ENCODE results near the gene EPB41L1.

Gene EPB41L1

DNA sequence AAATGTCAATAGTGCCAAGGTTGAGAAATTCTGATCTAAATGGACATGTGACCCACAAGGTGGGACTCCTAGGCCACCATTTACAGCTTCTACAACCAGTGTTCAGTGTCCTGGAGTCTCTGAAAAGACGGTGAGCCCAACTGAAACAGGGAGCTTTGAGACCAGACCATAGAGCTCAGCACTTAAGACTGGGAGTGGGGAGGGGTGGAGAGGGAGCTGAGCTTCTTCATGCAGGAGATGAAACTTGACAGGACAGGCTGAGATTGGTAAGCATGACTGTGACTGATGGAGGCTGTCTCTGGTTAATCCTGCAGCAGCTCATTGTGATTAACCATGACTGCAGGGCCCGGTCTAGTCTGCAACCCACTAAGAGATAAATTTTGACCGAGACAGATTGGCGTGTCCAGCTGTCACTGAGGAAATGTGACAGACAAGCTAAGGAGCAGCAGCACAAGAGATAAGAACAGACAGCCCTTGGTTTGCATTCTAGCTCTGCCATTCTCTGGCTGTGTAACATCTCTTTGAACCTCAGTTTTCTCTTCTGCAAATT lies 80.3 kb downstream of the EPB41L1 start:
- DNase-seq = no peak

DNA sequence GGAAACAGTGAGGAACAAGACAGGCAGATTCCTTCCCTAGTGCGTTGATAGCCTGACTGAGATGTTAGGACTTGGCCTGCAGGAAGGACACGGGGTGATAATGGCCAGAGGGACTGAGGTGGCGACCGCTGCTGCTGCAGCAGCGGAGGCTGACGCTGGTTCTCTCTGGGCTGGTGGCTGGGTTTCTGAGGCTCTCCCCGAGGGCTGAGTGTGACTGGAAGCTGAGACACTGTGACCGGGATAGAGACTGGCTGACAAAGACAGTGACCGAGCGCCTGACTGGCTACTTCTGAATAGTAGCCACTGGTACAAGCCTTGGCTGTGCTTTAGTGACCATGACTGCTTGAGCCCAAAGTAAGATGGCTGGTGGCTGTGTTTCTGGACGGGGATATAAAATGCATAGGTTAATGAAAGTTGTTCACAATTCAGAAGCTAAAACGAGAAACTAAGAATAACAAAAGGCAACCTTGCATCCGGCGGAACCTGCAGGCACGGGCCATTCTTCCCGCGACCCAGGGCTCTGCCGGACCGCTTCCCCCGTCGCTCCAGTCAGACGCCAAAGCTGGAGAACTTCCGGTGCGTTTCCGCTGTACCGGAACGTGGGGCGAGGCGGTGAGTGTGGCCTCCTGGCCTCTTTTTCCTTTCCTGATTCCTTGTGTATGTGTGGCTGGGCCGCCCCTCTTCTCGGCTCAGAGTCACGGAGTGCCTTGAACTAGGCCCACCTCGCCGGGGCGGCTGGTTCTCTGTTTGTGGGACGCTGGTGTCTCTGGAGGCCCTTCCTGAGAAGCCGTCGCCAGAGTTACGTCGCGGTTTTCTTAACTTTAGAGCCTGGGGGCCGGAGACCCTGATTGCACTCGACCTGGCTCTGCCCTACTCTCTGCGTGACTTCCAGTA lies 81.6 kb downstream of the EPB41L1 start, which contains the start of gene AAR2:
AAR2 (plus strand) TSS at position 587 of the 894 bp plus-strand sequence. CDS start 3,391 bp downstream, outside the sequence.
- DNase-seq = peak; percentile 66 to 68

DNA sequence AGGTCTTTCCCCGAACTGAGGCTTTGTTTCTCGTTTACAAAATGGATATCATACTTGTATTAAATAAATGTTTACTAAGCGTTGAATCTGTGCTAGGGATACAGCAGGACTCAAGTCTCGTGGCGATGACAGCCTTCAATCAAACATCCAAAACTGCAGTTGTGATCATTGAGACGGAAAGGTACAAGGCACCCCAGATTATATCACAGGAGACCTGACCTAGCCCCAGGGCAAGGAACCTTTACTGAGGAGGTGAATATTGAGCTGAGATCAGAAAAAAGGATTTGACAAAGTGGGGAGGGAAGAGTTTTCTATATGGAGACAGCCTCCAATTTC lies 82.2 kb downstream of the EPB41L1 start:
- no peak for DNase-seq

DNA sequence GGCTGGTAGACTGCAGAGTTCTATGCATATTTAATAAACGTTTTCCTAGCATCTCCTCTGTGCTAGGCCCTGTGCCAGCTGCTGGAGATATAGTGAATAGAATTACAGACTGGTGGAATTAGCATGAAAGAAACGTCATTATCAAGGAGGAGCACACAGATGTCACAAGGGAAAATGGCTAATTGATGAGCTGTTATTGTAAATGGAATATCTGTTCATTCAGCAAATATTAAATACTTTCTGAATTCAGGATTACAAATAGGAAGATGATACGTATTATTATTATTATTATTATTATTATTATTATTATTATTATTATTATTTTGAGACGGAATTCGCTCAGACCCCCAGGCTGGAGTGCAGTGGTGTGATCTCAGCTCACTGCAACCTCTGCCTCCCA lies 82.9 kb downstream of the EPB41L1 start:
- DNase-seq = no peak

DNA sequence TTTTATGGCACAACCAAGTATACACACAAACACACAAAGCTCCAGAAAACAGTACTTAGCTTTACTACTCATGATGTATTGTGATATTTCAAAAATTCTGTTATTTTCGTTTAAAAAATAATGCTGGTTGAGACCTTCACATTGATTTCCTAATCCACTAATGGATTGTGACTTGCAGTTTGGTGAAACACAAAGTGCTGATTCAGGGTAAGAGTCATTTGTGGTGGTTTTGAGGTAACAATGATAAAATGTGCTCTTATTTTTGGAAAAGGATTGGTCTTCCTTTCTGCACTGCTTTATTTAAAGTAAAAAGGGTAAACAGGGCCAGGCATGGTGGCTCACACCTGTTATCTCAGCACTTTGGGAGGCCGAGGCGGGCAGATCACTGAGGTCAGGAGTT lies 83.6 kb downstream of the EPB41L1 start:
- no peak for DNase-seq

DNA sequence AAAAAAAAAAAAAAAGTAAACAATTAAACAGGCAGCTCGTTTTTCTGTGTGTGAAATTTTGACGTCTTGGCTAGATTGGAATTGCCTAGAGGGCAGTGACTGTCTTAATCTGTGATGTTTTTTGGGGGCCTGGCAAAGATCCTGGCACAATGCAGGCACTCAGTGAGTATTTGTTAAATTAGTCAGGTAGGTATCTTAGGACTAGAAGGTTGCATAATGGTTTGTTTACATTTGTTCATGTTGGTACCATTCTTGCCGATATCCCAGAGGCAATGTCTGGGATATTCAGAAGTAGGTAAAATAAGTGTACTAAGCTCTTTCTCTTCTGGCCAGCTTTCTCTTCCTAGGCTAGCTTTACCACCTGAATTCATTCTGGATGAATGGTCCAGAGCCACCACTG lies 84.2 kb downstream of the EPB41L1 start:
- DNase-seq = no peak

DNA sequence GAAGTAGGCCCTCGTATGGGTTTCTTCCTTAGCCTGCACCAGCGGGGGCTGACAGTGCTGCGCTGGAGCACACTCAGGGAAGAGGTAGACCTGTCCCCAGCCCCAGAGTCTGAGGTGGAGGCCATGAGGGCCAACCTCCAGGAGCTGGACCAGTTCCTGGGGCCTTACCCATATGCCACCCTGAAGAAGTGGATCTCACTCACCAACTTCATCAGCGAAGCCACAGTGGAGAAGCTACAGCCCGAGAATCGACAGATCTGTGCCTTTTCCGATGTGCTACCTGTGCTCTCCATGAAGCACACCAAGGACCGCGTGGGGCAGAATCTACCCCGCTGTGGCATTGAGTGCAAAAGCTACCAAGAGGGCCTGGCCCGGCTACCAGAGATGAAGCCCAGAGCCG lies 85.5 kb downstream of the EPB41L1 start:
- DNase-seq = no peak

DNA sequence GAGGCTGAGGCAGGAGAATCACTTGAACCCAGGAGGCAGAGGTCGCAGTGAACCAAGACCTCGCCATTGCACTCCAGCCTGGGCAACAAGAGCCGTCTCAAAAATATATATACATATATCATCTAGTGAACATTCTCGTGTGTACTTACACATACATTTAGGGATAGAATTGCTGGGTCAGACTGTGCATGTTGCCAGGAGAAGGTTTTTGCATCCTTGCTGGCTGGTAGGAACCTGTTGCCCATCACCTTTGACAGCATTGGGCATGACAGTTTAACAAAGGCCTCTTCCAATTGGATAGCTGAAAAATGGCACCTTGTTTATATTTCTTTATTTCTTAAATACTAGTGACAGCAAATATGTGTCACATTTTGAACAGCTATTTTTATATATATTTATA lies 87.1 kb downstream of the EPB41L1 start:
- no peak for DNase-seq

DNA sequence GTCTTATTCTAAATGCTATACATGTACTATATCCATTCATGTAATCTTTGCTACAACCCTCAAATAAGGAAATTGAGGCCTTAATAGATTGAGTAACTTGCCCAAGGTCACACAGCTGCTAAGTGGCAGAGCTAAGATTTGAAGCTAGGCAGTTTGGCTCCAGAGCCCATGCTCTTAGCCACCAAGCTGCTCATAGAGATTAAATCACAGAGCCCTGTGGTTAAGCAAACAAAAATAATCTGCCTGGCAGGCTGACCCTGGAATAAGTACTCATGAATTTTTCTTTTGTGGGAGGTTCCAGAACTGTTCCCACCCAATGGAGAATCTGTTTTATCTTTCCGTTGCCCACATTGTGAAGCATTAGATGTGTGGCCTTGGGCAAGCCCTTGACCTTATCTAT lies 89.2 kb downstream of the EPB41L1 start:
- no peak for DNase-seq

DNA sequence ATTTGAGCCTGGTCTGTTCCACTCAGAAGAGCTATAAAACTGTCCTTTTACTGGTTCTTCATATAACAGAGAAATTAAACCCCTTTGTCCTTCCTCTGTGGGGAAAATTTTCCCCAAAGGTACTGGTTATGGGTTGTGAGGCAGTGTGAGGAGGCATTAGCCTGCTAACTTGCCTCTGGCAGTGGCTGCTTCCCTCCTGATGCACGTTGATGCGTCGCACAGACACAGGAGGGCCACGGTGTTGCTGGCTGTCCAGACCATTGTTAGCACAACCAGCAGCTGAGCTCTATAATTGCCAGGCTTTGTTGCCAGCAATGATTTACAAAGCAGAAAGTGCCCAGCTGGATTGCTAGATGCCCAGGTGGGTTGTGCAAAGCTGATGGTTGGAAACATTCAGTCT lies 91.9 kb downstream of the EPB41L1 start:
- DNase-seq = no peak

DNA sequence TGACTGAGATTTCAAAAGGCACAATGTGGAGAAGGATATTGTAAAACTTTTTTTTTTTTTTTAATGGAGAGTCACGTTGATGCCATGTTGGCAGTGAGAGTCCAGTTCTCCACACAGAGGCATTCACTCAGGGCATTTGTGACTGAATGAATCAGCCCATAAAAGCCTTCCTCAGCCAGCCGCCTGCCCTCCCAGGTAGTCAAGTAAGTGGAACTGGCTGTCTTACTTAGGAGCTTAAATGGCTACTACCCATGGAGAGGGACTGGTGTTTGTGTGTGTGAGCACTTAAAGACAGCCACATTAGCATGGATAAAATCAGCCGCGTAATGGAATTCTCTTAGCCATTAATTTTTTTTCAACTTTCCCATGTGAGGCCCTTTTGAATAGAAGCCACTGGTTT lies 94.3 kb downstream of the EPB41L1 start:
- DNase-seq = no peak

DNA sequence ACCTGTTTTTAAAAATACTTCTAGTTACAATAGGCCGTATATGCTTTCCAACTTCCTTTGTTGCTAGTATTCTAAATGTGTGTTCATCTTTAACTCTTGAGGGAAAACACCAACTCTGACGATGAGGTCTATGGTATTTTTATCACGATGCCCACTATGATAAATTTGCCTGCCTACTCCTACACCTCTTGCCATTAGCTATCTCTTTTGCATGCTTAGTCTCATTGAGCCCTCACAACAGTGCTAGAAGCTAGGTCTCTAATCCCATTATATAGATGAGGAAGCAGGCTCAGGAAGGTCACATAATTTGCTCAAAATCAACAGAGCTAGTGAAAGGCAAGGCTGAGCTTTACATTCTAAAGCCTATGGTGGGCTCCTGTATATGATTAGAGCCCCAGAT lies 94.9 kb downstream of the EPB41L1 start:
- no peak for DNase-seq

DNA sequence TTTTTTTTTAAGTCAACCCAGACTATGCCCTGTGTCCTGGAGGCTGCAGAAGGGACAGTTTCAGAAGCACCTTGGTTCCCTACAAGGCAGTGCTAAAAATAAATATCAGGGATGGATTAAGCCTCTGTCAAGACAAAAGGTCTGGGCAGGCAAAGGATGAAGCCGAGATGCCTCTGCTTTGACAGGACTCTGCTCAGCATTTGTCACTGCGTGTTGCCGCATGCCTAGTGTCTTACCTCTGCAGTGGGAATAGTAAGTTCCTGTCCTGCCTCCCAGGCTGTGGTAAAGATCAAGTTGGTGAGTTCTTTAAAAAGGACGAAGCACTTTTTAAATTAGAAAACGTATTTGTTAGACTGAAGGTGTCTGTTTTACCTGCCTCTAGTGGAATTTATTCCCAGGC lies 96.9 kb downstream of the EPB41L1 start:
- no peak for DNase-seq

DNA sequence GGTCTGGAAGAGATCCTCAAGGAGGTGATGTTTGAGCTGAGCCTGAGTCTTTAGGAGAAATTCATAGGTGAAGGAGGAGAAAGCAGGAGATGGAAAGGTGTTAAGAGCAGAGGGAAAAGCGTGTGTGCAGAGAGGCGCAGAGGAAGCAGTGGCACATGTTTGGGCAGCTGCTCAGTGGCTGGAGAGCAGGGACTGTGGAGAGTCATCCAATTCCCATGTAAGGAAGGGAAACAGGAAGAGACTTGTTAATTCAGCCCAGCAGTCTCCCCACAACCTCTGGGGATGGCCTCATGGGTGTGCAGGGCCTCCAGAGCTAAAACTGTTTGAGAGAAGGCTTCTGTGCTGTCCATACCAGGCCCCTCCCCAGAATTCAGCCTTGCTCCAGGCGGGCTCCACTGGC lies 98.0 kb downstream of the EPB41L1 start:
- DNase-seq = no peak

DNA sequence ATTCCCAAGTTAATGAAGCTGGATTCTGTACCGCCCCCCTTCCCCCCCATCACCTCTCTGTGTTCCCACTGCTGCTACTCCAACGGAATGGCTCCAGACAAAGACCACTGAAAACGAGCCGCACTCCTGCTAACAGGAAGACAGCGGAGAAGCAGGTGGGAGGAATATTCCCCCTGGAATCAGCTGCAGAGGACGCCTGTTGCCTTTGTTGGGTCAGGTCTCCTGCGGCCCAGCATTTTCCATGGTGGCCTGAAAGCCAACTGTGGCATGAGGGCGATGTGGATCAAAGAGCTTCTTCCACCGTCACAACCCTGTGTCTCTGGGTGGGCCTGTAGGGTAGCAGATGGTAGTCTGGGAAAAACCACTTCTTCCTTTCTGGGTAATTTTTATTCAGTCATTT lies 98.5 kb downstream of the EPB41L1 start:
- DNase-seq = no peak

DNA sequence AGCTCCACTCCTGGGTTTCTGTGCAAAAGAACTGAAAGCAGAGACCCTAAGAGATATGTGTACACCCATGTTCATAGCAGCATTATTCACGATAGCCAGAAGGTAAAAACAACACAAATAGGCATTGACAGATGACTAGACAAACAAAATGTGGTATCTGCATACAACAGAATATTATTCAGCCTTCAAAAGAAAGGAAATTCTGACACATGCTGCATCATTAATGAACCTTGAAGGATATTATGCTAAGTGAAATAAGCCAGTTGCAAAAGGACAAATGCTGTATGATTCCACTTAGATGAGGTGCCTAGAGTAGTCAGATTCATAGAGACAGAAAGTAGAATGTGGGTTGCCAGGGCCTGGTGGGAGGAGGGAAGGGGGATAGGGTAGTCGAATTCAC lies 99.5 kb downstream of the EPB41L1 start:
- no peak for DNase-seq

DNA sequence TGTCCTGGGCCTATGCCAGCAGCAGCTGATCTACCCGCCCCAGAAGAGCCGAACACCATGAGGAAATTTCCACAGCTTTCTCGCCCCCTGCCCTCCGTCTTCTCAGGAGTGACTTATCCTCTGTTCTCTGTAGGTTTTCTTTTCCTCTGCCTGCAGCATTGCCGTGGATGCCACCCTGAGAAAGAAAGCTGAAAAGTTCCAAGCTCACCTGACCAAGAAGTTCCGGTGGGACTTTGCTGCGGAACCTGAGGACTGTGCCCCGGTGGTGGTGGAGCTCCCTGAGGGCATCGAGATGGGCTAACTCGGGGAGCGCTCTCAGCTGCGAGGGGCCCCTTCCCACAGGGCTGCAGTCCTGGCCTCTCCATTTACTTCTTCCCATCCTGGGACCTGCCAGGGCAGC lies 100.9 kb downstream of the EPB41L1 start:
- no peak for DNase-seq

DNA sequence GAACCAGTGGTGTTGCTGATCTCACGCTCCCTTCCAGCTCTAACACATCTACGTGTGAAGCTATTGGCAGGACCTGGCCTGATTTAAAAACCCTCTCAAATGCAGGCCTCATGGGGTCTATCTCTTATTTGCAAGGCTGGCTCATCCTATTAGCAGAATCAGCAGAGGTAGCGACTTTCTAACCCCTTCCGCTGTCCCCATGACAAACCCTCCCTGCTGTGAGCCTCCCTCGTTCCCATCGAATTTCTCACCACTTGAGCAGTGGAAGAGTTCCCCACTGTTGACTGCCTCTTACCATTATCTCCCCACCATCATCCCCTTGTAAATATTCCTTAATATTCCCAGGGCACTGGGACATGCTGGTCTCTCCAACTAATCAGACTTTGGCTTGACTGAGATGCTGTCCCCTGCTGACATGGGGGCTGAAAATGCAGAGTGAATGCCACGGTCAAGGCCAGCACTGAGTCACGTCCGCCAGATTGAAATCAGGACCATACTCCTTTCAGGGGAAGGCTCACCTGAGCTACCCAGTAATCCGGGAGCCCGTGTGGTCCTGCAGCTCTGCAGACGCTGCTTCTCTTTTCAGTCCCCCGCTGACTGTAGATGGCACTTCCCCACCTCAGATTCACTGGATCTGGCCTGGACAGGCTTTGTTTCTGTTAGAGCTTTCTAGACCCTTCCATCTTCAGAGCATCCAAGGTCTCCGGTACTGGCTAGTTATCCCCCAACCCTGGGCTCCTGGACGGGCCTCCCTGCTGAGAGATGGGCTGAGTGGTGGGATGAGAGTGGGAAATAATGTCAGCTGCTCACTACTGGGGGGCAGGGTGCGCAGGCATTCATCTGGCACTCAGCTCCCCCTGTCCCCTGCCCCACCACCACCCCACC lies 104.9 kb downstream of the EPB41L1 start:
- DNase-seq = no peak

DNA sequence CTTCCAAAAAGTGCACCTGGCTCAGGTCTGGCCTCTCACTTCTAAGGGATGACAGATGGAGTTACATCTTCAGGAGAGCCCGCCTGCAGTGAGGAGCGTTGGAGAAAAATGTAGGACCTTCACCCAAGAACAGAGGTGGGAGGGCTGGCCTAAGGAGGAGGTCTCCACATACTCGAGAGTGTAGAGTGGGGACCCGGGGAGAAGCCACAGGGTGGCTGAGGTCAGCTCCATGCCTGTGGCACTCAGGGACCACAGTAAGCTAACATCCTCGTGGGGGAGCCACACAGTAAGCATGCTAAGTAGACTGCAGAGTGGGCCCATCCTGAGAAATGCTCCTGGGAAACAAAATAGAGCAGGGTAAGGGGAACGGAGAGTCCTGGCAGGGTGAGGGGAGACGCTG lies 105.8 kb downstream of the EPB41L1 start:
- no peak for DNase-seq

DNA sequence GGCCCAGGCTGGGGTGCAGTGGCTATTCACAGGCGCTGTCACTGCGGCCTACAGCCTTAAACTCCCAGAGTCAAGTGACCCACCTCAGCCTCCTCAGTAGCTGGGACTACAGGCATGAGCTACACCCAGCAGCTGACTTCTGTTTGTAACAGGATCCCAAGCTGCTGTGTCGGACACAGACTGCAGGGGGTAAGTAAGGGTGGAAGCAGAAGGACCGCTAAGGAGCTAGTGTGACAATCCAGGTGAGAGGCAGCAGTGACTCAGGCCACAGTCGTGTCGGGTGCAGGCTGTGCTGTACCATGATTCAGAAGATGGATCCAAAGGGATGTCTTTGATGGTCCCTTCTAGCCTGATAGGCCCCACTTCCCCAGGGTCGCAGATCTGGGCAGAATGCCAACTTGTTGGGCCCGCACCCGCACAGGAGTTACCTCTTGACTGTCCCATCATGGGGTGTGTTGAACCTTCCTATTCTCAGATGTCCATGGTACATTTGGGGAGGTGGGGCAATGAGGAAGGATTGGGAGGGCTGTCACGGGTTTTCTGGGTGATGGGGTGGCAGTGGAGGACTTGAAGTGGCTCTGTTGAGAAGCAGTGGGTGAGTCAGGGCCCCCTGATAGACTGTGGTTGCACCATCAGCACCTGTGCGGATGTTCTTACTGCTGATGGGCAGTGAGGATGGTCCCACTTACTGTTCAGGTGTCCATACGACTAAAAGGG lies 107.0 kb downstream of the EPB41L1 start:
- DNase-seq = no peak

DNA sequence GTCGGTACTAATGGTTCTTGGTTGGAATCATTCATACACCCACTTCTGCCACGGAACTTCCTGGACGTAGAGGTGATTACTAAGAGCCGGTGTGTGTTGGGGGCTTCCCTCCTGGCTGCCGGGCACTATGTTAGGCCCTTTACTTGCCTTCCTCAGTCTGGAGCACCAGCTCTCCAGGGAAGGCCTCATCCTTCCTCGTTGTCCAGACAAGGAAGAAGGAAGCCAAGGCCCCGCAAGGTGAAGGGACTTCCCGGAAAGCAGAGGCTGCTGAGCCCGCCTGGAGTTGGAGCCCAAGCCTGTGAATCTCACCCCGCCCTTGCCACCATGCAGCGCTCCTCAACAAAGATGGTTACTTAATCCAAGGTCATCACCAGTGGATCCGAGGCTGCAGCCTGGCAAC lies 107.9 kb downstream of the EPB41L1 start:
- no peak for DNase-seq

DNA sequence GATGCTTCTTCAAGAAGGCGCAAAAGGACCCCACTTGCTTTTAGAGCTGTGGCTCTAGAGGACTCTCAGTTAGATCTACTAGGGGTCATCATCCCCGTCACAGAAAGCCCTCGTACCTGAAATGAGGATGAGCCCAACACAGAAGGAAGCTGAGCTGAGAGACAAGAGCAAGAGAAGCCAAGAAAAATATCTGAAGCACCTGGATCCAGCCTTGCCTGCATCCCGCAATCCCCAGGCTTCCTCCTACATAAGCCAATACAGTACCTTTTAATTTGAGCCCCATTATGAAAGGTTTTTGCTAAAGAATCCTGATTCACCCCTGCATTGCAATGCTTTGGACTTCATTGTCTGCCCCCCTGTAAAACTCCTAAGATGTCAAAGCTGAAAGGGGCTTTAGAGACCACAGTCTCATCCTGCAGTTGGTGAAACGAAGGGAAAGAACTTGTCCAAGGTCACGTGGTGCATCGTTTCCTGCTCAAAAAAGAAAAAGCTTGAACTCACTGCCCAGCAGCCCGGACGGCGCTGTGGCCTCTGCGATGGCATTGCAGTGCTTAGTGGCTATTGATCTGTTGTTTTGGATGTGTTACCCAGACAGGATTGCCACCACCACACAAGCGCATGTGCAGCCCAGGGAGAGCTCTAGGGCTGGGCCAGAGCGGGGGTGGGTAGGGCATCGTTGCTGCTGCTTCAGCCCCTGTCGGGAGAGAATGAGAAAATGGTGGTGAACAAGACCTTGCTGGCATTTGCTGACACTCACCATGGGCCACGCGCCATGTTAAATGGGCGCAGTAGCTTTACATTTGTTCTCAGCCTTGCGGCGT lies 110.1 kb downstream of the EPB41L1 start:
- no peak for DNase-seq

All from SHP77 (cell line).